Measurements from ENCODE around the gene DOCK4.
A peak's percentile ranks its signal among the peaks of the same experiment; 100 is the strongest.

The DOCK4 gene

GRCh38 chr7:112204499-112205342 is 1.5 kb downstream of the DOCK4 start:
- peak overlapping the region; percentile 93 for H3K4me3 Mint-ChIP-seq
- no peaks in the 10 kb centered on the region for H3K36me3 Mint-ChIP-seq
- no peak overlapping the region for H3K27ac Mint-ChIP-seq
- ATAC-seq = no peak
- no peaks in the 10 kb centered on the region for H3K9me3 Mint-ChIP-seq
- peaks cover 29% of the 10 kb centered on the region for H3K4me1 Mint-ChIP-seq
- H3K27me3 Mint-ChIP-seq = peaks cover 32% of the 10 kb centered on the region

- H3K9me3 Mint-ChIP-seq = no peaks in the 10 kb centered on the region
- H3K27me3 Mint-ChIP-seq = peaks cover 37% of the 10 kb centered on the region
- no peaks in the 10 kb centered on the region for H3K36me3 Mint-ChIP-seq
- H3K4me3 Mint-ChIP-seq = no peak overlapping the region
- no peak for ATAC-seq
- no peak overlapping the region for H3K27ac Mint-ChIP-seq
- H3K4me1 Mint-ChIP-seq = peaks cover 29% of the 10 kb centered on the region
These were observed 2.8 kb downstream of the DOCK4 start for GRCh38 chr7:112203365-112203739.

GRCh38 chr7:112202816-112203215 is 3.4 kb downstream of the DOCK4 start:
- no peaks in the 10 kb centered on the region for H3K36me3 Mint-ChIP-seq
- no peaks in the 10 kb centered on the region for H3K9me3 Mint-ChIP-seq
- peaks cover 29% of the 10 kb centered on the region for H3K4me1 Mint-ChIP-seq
- no peak overlapping the region for H3K27ac Mint-ChIP-seq
- H3K27me3 Mint-ChIP-seq = peaks cover 42% of the 10 kb centered on the region
- ATAC-seq = no peak
- no peak overlapping the region for H3K4me3 Mint-ChIP-seq

GRCh38 chr7:112201839-112202238 is 4.4 kb downstream of the DOCK4 start:
- no peak overlapping the region for H3K27ac Mint-ChIP-seq
- peaks cover 45% of the 10 kb centered on the region for H3K27me3 Mint-ChIP-seq
- ATAC-seq = no peak
- H3K4me1 Mint-ChIP-seq = peaks cover 23% of the 10 kb centered on the region
- H3K9me3 Mint-ChIP-seq = no peaks in the 10 kb centered on the region
- no peaks in the 10 kb centered on the region for H3K36me3 Mint-ChIP-seq
- H3K4me3 Mint-ChIP-seq = no peak overlapping the region

- Mint-ChIP-seq H3K4me3 (no peak overlapping the region), H3K9me3 (no peaks in the 10 kb centered on the region), H3K4me1 (peaks cover 21% of the 10 kb centered on the region), H3K27me3 (peaks cover 45% of the 10 kb centered on the region), H3K36me3 (no peaks in the 10 kb centered on the region), H3K27ac (no peak overlapping the region)
- no peak for ATAC-seq
These were observed 4.8 kb downstream of the DOCK4 start for GRCh38 chr7:112201411-112201810.

GRCh38 chr7:112199672-112200071 is 6.5 kb downstream of the DOCK4 start:
- Mint-ChIP-seq H3K36me3 (no peaks in the 10 kb centered on the region), H3K27me3 (peaks cover 43% of the 10 kb centered on the region), H3K4me1 (peaks cover 11% of the 10 kb centered on the region), H3K9me3 (no peaks in the 10 kb centered on the region), H3K4me3 (no peak overlapping the region), H3K27ac (no peak overlapping the region)
- ATAC-seq = no peak

- Mint-ChIP-seq H3K4me3 (no peak overlapping the region), H3K27ac (no peak overlapping the region), H3K36me3 (no peaks in the 10 kb centered on the region), H3K27me3 (peaks cover 40% of the 10 kb centered on the region), H3K9me3 (no peaks in the 10 kb centered on the region), H3K4me1 (peaks cover 6% of the 10 kb centered on the region)
- no peak for ATAC-seq
These were observed 7.1 kb downstream of the DOCK4 start for GRCh38 chr7:112199035-112199655.

GRCh38 chr7:112197322-112197721 is 8.9 kb downstream of the DOCK4 start:
- H3K9me3 Mint-ChIP-seq = peaks cover 2% of the 10 kb centered on the region
- no peak overlapping the region for H3K4me3 Mint-ChIP-seq
- no peak for ATAC-seq
- H3K27ac Mint-ChIP-seq = no peak overlapping the region
- peaks cover 4% of the 10 kb centered on the region for H3K36me3 Mint-ChIP-seq
- no peaks in the 10 kb centered on the region for H3K4me1 Mint-ChIP-seq
- H3K27me3 Mint-ChIP-seq = peaks cover 34% of the 10 kb centered on the region

- ATAC-seq = no peak
- H3K27me3 Mint-ChIP-seq = peaks cover 30% of the 10 kb centered on the region
- H3K4me1 Mint-ChIP-seq = no peaks in the 10 kb centered on the region
These were observed 10.5 kb downstream of the DOCK4 start for GRCh38 chr7:112195717-112196116.

GRCh38 chr7:112193915-112194502 is 12.2 kb downstream of the DOCK4 start:
- Mint-ChIP-seq H3K36me3 (peaks cover 4% of the 10 kb centered on the region), H3K9me3 (peaks cover 2% of the 10 kb centered on the region)

More at GRCh38 chr7:112195717-112196116, 10.5 kb downstream of the DOCK4 start:
- H3K27ac Mint-ChIP-seq = no peak overlapping the region
- no peak overlapping the region for H3K4me3 Mint-ChIP-seq
- H3K36me3 Mint-ChIP-seq = peaks cover 4% of the 10 kb centered on the region
- peaks cover 2% of the 10 kb centered on the region for H3K9me3 Mint-ChIP-seq

GRCh38 chr7:112192236-112193154 is 13.7 kb downstream of the DOCK4 start:
- Mint-ChIP-seq H3K4me3 (no peak overlapping the region), H3K4me1 (no peaks in the 10 kb centered on the region), H3K27me3 (peaks cover 28% of the 10 kb centered on the region), H3K36me3 (peaks cover 4% of the 10 kb centered on the region), H3K27ac (no peak overlapping the region), H3K9me3 (peaks cover 2% of the 10 kb centered on the region)
- ATAC-seq = no peak

More at GRCh38 chr7:112193915-112194502, 12.2 kb downstream of the DOCK4 start:
- Mint-ChIP-seq H3K4me1 (no peaks in the 10 kb centered on the region), H3K4me3 (no peak overlapping the region), H3K27me3 (peaks cover 41% of the 10 kb centered on the region), H3K27ac (no peak overlapping the region)
- ATAC-seq = no peak

GRCh38 chr7:112190120-112190519 is 16.1 kb downstream of the DOCK4 start:
- Mint-ChIP-seq H3K27ac (no peak overlapping the region), H3K4me3 (no peak overlapping the region), H3K27me3 (peaks cover 28% of the 10 kb centered on the region), H3K9me3 (peaks cover 2% of the 10 kb centered on the region), H3K36me3 (peaks cover 4% of the 10 kb centered on the region), H3K4me1 (no peaks in the 10 kb centered on the region)
- no peak for ATAC-seq

- ATAC-seq = no peak
These were observed 16.5 kb downstream of the DOCK4 start for GRCh38 chr7:112189691-112190090.

GRCh38 chr7:112188257-112188656 is 17.9 kb downstream of the DOCK4 start:
- Mint-ChIP-seq H3K36me3 (no peaks in the 10 kb centered on the region), H3K9me3 (no peaks in the 10 kb centered on the region), H3K4me1 (no peaks in the 10 kb centered on the region), H3K27ac (no peak overlapping the region), H3K4me3 (no peak overlapping the region), H3K27me3 (peaks cover 17% of the 10 kb centered on the region)
- ATAC-seq = no peak

More at GRCh38 chr7:112189691-112190090, 16.5 kb downstream of the DOCK4 start:
- Mint-ChIP-seq H3K4me3 (no peak overlapping the region), H3K27ac (no peak overlapping the region), H3K36me3 (peaks cover 4% of the 10 kb centered on the region), H3K27me3 (peaks cover 28% of the 10 kb centered on the region), H3K9me3 (peaks cover 2% of the 10 kb centered on the region), H3K4me1 (no peaks in the 10 kb centered on the region)

- H3K27me3 Mint-ChIP-seq = peaks cover 17% of the 10 kb centered on the region
- no peak for ATAC-seq
- no peaks in the 10 kb centered on the region for H3K36me3 Mint-ChIP-seq
- no peak overlapping the region for H3K4me3 Mint-ChIP-seq
- H3K27ac Mint-ChIP-seq = no peak overlapping the region
- H3K9me3 Mint-ChIP-seq = no peaks in the 10 kb centered on the region
- H3K4me1 Mint-ChIP-seq = no peaks in the 10 kb centered on the region
These were observed 19.9 kb downstream of the DOCK4 start for GRCh38 chr7:112186300-112186699.

Measured in stimulated activated memory B cell treated with anti-CD40 and anti-IgM and Interleukin-4, amounts not matched to agents 10 μg/mL and 1 μg/mL and 100 μg/mL, for 72 hours (primary cell).